SJSA1 (cell line): ENCODE results near the gene KATNIP. TPM values are rescaled to one million over a fixed set of nuclear protein-coding genes. Genes with fewer than 3 reads are reported as not detected.

Experiments used
- DNase-seq, 2 experiments: peaks; one replicate each; pipeline ENCODE4 v3.0.0-alpha.2; 2015 to 2020; ENCODE audit warnings: low spot score in 2 of 2, low read depth in 1 of 2
- H3K27ac ChIP-seq: fragments of 250-450 bp; sonication (Bioruptor Pico); 2 replicates; pipeline ENCODE4 v1.5.1; 2020; ENCODE audit warnings: mild to moderate bottlenecking, moderate library complexity
- H3K27me3 ChIP-seq: fragments of 250-450 bp; sonication (Bioruptor Pico); replicated peaks from 2 replicates; pipeline ENCODE4 v1.5.1; 2020; ENCODE audit warnings: mild to moderate bottlenecking, moderate library complexity
- H3K36me3 ChIP-seq: fragments of 250-450 bp; sonication (Bioruptor Pico); 2 replicates; pipeline ENCODE4 v1.5.1; 2020; ENCODE audit warnings: mild to moderate bottlenecking
- H3K4me1 ChIP-seq: fragments of 250-450 bp; sonication (Bioruptor Pico); replicated peaks from 2 replicates; pipeline ENCODE4 v1.6.1; 2021; ENCODE audit warnings: mild to moderate bottlenecking
- H3K4me3 ChIP-seq: fragments of 250-450 bp; sonication (Bioruptor Pico); 2 replicates; pipeline ENCODE4 v1.5.1; 2020; ENCODE audit warnings: mild to moderate bottlenecking
- H3K9me3 ChIP-seq: fragments of 250-450 bp; sonication (Bioruptor Pico); replicated peaks from 2 replicates; pipeline ENCODE4 v1.5.1; 2020; ENCODE audit warnings: mild to moderate bottlenecking
- total RNA-seq: library from RNA; depleted of rRNA; stranded (reverse); fragments of >200 nt; shearing (Covaris generic); gene quantifications from 2 replicates; pipeline ENCODE4 v1.2.3, GENCODE V29; 2014; rRNA removed

Gene KATNIP
- 8.2 and 11.2 TPM in 2 replicates for total RNA-seq

DNA sequence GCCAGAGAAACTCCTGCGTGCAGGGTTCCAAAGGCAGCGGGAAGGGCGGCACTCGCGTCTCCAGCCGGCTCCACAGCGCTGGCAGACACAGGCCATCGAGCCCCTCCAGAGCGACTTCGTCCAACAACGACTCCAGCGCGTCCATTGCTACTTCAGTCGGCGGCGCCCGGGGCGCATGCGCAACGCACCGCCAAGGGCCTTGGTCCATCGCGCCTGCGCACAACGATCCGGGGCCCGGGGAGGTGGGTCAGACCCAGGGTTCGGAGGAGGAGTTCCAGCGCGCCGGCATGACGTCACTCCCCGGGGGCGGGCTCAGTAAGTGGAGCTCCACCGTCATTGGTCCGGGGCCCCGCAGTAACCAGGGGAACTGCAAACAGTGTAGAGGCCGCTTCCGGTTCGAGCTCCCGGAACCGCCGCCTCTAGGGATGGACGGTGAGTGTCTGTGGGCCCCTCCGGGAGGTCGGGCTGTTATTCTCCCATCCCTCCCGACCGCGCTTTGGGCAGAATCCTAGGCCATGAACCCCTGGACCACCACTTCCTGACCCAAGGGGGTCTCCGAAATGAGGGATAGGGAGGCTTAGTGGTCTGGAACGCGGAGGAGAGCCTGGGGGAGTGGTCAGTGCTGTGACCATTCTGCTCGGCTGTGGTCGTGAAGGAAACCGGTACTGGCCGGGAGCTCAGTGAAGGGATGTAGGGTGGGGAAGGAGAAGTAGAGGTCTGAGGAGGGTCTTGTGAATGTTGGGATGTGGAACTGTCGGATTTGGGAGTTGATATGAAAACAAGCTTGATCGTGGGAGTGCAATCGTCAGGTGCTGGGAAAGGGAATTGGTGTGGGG, at the start of gene KATNIP, which contains the start of gene GTF3C1:
Gene KATNIP (plus strand): TSS at position 399 of the 836 bp plus-strand sequence. CDS start 27 bp downstream, at position 426.
Gene GTF3C1 (minus strand): TSS at position 168 of the 836 bp plus-strand sequence. CDS start 23 bp downstream, at position 145.
- Histone ChIP-seq H3K27ac (peak within 1 kb of the TSS; percentile 86), H3K4me1 (peaks cover 33% of the 10 kb centered on the region), H3K9me3 (no peaks in the 10 kb centered on the region), H3K4me3 (peak within 1 kb of the TSS; percentile 76), H3K36me3 (peaks cover 35% of the 10 kb centered on the region), H3K27me3 (no peaks in the 10 kb centered on the region)
- DNase-seq = peak; percentile 98 to 100

- Histone ChIP-seq H3K4me3 (no peak overlapping the region), H3K9me3 (no peaks in the 10 kb centered on the region), H3K27ac (no peak overlapping the region), H3K36me3 (peaks cover 97% of the 10 kb centered on the region), H3K4me1 (peaks cover 18% of the 10 kb centered on the region), H3K27me3 (no peaks in the 10 kb centered on the region)
- no peak for DNase-seq
These were observed 49.1 kb upstream of the KATNIP start for GRCh38 chr16:27500801-27501200.

GRCh38 chr16:27503662-27504061, 46.3 kb upstream of the KATNIP start:
- Histone ChIP-seq H3K9me3 (no peaks in the 10 kb centered on the region), H3K36me3 (peaks cover 97% of the 10 kb centered on the region), H3K27me3 (no peaks in the 10 kb centered on the region), H3K4me3 (no peak overlapping the region), H3K27ac (no peak overlapping the region), H3K4me1 (no peaks in the 10 kb centered on the region)
- DNase-seq = no peak

DNA sequence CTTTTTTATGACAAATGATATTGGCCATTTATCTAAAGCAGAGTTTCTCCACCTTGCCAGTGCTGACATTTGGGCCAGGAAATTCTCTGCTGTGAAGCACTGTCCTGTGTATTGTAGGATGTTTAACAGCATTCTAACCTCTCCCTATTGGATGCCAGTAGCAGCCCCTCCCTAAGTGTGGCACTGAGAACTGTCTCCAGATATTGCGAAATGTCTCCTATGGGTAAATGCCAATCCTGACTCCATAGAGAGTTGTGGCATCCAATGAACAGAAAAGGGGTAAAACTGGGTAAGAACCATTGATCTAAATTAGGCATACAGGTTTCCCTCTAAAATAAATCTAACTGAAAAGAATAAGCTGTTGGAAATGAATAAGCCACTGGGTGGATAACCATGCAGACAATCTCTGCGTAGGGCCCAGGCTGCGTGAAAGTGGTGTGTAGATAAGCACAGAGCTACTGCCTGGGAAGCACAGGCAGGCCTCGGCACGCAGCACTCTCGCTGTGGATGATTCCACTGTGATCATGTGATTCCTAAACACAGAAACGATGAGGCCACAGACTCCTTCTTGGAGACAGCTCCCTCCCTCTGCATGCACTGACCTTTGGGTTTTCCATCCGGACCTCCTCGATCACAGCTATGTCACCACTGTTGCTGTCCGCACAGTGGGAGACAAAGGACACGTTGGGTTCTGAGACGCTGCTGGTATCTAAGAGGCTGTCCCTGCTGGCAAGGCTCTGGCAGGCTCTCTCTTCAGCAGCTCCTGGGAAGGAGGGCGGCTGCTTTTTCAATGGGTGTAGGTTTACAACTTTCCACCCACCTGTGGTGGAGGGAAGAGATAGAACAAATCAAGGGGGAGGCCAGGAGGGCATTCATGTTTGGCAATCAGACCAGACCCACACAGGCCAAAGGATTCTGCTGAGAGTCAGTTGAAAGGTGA, 44.4 kb upstream of the KATNIP start:
- H3K36me3 ChIP-seq = peaks cover 96% of the 10 kb centered on the region
- H3K4me1 ChIP-seq = no peaks in the 10 kb centered on the region
- no peaks in the 10 kb centered on the region for H3K27me3 ChIP-seq
- no peak for DNase-seq
- H3K4me3 ChIP-seq = no peak overlapping the region
- H3K27ac ChIP-seq = no peak overlapping the region
- H3K9me3 ChIP-seq = no peaks in the 10 kb centered on the region

GRCh38 chr16:27506771-27507170, 43.2 kb upstream of the KATNIP start:
- H3K27me3 ChIP-seq = no peaks in the 10 kb centered on the region
- no peak overlapping the region for H3K27ac ChIP-seq
- no peaks in the 10 kb centered on the region for H3K9me3 ChIP-seq
- no peak for DNase-seq
- no peak overlapping the region for H3K4me3 ChIP-seq
- H3K36me3 ChIP-seq = peaks cover 96% of the 10 kb centered on the region
- no peaks in the 10 kb centered on the region for H3K4me1 ChIP-seq

GRCh38 chr16:27508476-27508875, 41.5 kb upstream of the KATNIP start:
- no peaks in the 10 kb centered on the region for H3K27me3 ChIP-seq
- no peaks in the 10 kb centered on the region for H3K9me3 ChIP-seq
- peaks cover 96% of the 10 kb centered on the region for H3K36me3 ChIP-seq
- no peak overlapping the region for H3K27ac ChIP-seq
- H3K4me1 ChIP-seq = no peaks in the 10 kb centered on the region; the same call in 1 of the 2 replicates
- no peak for DNase-seq
- no peak overlapping the region for H3K4me3 ChIP-seq

GRCh38 chr16:27511657-27512448, 38.1 kb upstream of the KATNIP start:
- Histone ChIP-seq H3K4me3 (no peak overlapping the region), H3K27ac (no peak overlapping the region), H3K9me3 (no peaks in the 10 kb centered on the region), H3K27me3 (no peaks in the 10 kb centered on the region), H3K36me3 (peaks cover 75% of the 10 kb centered on the region), H3K4me1 (peaks cover 33% of the 10 kb centered on the region)
- no peak for DNase-seq

- Histone ChIP-seq H3K4me3 (no peak overlapping the region), H3K4me1 (peaks cover 40% of the 10 kb centered on the region), H3K27ac (peak overlapping the region; percentile 61), H3K9me3 (no peaks in the 10 kb centered on the region), H3K36me3 (peaks cover 69% of the 10 kb centered on the region), H3K27me3 (no peaks in the 10 kb centered on the region)
- peak; percentile 83 to 87 for DNase-seq
These were observed 35.1 kb upstream of the KATNIP start for GRCh38 chr16:27514806-27515205.

GRCh38 chr16:27515874-27516353, 34.0 kb upstream of the KATNIP start:
- DNase-seq = peak; percentile 57 to 65
- H3K36me3 ChIP-seq = peaks cover 67% of the 10 kb centered on the region
- H3K4me3 ChIP-seq = no peak overlapping the region
- no peaks in the 10 kb centered on the region for H3K9me3 ChIP-seq
- H3K27me3 ChIP-seq = no peaks in the 10 kb centered on the region
- H3K27ac ChIP-seq = no peak overlapping the region
- peaks cover 42% of the 10 kb centered on the region for H3K4me1 ChIP-seq

GRCh38 chr16:27516365-27516764, 33.6 kb upstream of the KATNIP start:
- Histone ChIP-seq H3K27ac (no peak overlapping the region), H3K36me3 (peaks cover 67% of the 10 kb centered on the region), H3K9me3 (no peaks in the 10 kb centered on the region), H3K4me1 (peaks cover 43% of the 10 kb centered on the region), H3K27me3 (no peaks in the 10 kb centered on the region), H3K4me3 (no peak overlapping the region)
- DNase-seq = no peak

- Histone ChIP-seq H3K27me3 (no peaks in the 10 kb centered on the region), H3K9me3 (no peaks in the 10 kb centered on the region), H3K27ac (no peak overlapping the region), H3K36me3 (peaks cover 62% of the 10 kb centered on the region), H3K4me1 (peaks cover 43% of the 10 kb centered on the region), H3K4me3 (no peak overlapping the region)
- DNase-seq = no peak
These were observed 32.3 kb upstream of the KATNIP start for GRCh38 chr16:27517664-27518063.

DNA sequence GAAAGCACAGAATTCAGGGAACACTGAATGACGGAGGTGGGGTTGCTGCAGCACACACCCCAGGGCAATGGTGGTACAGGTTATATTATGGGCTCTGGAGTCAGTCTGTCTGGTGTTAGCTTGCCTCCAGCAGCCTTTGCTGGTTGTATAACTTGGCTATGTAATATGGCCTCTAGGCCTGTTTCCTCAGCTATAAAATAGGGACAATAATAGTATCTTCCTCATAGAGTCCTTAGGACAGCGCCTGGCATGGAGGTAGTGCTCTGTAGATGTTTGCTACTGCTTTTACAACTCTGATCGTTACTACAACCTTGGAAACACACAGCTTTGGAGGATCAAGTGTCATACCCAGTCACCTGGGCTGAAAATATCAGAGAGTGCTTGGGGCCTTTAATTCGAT, 31.7 kb upstream of the KATNIP start:
- H3K27me3 ChIP-seq = no peaks in the 10 kb centered on the region
- DNase-seq = no peak
- no peak overlapping the region for H3K27ac ChIP-seq
- H3K9me3 ChIP-seq = no peaks in the 10 kb centered on the region
- H3K36me3 ChIP-seq = peaks cover 62% of the 10 kb centered on the region
- H3K4me3 ChIP-seq = no peak overlapping the region
- peaks cover 43% of the 10 kb centered on the region for H3K4me1 ChIP-seq
